ENCODE measurements around the gene ZMYM2.

DNA sequence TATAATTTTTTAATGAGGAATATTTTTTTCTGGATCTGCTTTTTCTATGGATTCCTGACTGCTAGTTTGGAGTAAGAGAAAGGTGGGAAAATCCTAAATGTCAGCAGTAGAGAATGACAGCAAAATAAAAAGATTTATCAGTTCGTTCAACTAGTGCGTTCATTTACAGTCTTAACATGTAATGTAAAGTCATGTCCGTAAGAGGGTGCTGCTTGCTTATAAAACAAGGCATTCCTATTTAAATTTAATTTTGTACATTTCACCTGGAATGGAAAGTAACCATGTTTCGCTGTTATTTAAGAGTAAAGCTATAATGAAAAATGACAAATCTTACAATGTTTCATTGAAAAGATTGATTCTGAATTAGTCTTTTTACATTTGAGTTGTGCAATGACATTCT, 76.6 kb downstream of the ZMYM2 start:
- no peak for TF ChIP-seq POLR2A (IDR thresholded peaks at IDR 0.05)
- TF ChIP-seq, protein P1, sequence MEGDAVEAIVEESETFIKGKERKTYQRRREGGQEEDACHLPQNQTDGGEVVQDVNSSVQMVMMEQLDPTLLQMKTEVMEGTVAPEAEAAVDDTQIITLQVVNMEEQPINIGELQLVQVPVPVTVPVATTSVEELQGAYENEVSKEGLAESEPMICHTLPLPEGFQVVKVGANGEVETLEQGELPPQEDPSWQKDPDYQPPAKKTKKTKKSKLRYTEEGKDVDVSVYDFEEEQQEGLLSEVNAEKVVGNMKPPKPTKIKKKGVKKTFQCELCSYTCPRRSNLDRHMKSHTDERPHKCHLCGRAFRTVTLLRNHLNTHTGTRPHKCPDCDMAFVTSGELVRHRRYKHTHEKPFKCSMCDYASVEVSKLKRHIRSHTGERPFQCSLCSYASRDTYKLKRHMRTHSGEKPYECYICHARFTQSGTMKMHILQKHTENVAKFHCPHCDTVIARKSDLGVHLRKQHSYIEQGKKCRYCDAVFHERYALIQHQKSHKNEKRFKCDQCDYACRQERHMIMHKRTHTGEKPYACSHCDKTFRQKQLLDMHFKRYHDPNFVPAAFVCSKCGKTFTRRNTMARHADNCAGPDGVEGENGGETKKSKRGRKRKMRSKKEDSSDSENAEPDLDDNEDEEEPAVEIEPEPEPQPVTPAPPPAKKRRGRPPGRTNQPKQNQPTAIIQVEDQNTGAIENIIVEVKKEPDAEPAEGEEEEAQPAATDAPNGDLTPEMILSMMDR (IDR thresholded peaks at IDR 0.05) = no peak

All from stomach (tissue), 4 donors.